Ovary (tissue), 3 donors: Measurements from ENCODE around the gene EPPIN.

Source experiments
- CTCF ChIP-seq, 3 donors: fragments of 450-650 bp in 2 of 3; fragments of 200-600 bp in 1 of 3; IDR thresholded peaks; one replicate each; pipeline versions ENCODE4 v1.5.1 to v1.8.0; 2016 to 2022; ENCODE audit warnings: antibody characterized with exemption in 3 of 3, mild to moderate bottlenecking in 1 of 3
- EP300 ChIP-seq: sonication (generic); formaldehyde crosslinking; IDR thresholded peaks from one replicate; pipeline ENCODE4 v1.6.1; 2017; ENCODE audit warnings: antibody characterized with exemption
- POLR2A ChIP-seq: fragments of 450-650 bp; IDR thresholded peaks from one replicate; pipeline ENCODE4 v1.6.1; 2017; ENCODE audit warnings: antibody characterized with exemption, mild to moderate bottlenecking, moderate library complexity
- donor health status: DM: no; HTN: no; CAD: no.

GRCh38 chr20:45547206-45547770 is at the start of gene EPPIN:
- TF ChIP-seq CTCF (IDR thresholded peaks at IDR 0.05): no peak
- no peak for TF ChIP-seq POLR2A
- TF ChIP-seq EP300: no peak
